HepG2 (cell line): ENCODE data around the gene CALD1. TPM values are rescaled to one million over a fixed set of nuclear protein-coding genes. Genes with fewer than 3 reads are reported as not detected.

Experiments
- BORCS8-MEF2B ChIP-seq: sonication (generic); formaldehyde crosslinking; IDR thresholded peaks from 2 replicates; pipeline ENCODE4 v1.8.0; 2022; ENCODE audit warnings: mild to moderate bottlenecking, missing genetic modification reagents
- CREB1 ChIP-seq, 2 experiments: fragments of 450-650 bp in 1 of 2; IDR thresholded peaks; 2 replicates each; pipeline ENCODE4 v1.6.1; 2016 to 2017; ENCODE audit warnings: control low read depth in 1 of 2, mild to moderate bottlenecking in 1 of 2, missing compliant biosample characterization in 1 of 2, missing genetic modification characterization in 1 of 2
- FOXP4 ChIP-seq: sonication (generic); formaldehyde crosslinking; IDR thresholded peaks from 2 replicates; pipeline ENCODE4 v1.4.0; 2020; ENCODE audit warnings: missing genetic modification reagents
- GABPA ChIP-seq, 2 experiments: IDR thresholded peaks; 2 replicates each; pipeline ENCODE4 v1.6.1; 2011 to 2016; ENCODE audit warnings: low read depth in 2 of 2, low read length in 1 of 2, missing biosample characterization in 1 of 2, missing genetic modification characterization in 1 of 2
- GATAD1 ChIP-seq: IDR thresholded peaks from 2 replicates; pipeline ENCODE4 v1.6.1; 2016; ENCODE audit warnings: missing genetic modification reagents, missing compliant biosample characterization
- HES4 ChIP-seq: sonication (generic); formaldehyde crosslinking; IDR thresholded peaks from 2 replicates; pipeline ENCODE4 v1.9.0; 2021; ENCODE audit warnings: mild to moderate bottlenecking, missing genetic modification reagents, borderline replicate concordance
- HNRNPK ChIP-seq: fragments of 200-400 bp; formaldehyde crosslinking; IDR thresholded peaks from 2 replicates; pipeline ENCODE4 v1.6.1; 2018; ENCODE audit warnings: low read length, low read depth, moderate library complexity, mild to moderate bottlenecking; ENCODE audit not compliant: poor library complexity, severe bottlenecking
- HOXA9 ChIP-seq: sonication (generic); formaldehyde crosslinking; IDR thresholded peaks from 2 replicates; pipeline ENCODE4 v1.8.1; 2022; ENCODE audit warnings: missing genetic modification reagents, mild to moderate bottlenecking, moderate library complexity, borderline replicate concordance
- KDM5B ChIP-seq: sonication (generic); formaldehyde crosslinking; IDR thresholded peaks from 2 replicates; pipeline ENCODE4 v1.4.0; 2020; ENCODE audit warnings: missing genetic modification reagents, mild to moderate bottlenecking, borderline replicate concordance
- NFYC ChIP-seq: IDR thresholded peaks from 2 replicates; pipeline ENCODE4 v1.6.1; 2016; ENCODE audit warnings: missing genetic modification reagents, missing compliant biosample characterization
- NONO ChIP-seq, 2 experiments: fragments of 450-650 bp in 1 of 2; sonication (generic) in 1 of 2; formaldehyde crosslinking in 1 of 2; IDR thresholded peaks in 1 of 2; conservative IDR thresholded peaks in 1 of 2; 2 replicates each; pipeline versions ENCODE4 v1.6.1 to v1.8.0; 2017 to 2022; ENCODE audit warnings: mild to moderate bottlenecking in 1 of 2, missing genetic modification reagents in 1 of 2, moderate library complexity in 1 of 2
- NR2F2 ChIP-seq: IDR thresholded peaks from 2 replicates; pipeline ENCODE4 v1.6.1; 2012; ENCODE audit warnings: low read depth, inconsistent platforms, borderline replicate concordance
- RNF219 ChIP-seq: sonication (generic); formaldehyde crosslinking; IDR thresholded peaks from 2 replicates; pipeline ENCODE4 v1.5.0; 2020; ENCODE audit warnings: mild to moderate bottlenecking, missing genetic modification reagents
- RXRA ChIP-seq: sonication (generic); formaldehyde crosslinking; IDR thresholded peaks from 2 replicates; pipeline ENCODE4 v1.5.1; 2020; ENCODE audit warnings: missing genetic modification reagents
- SIX4 ChIP-seq: sonication (generic); formaldehyde crosslinking; IDR thresholded peaks from 2 replicates; pipeline ENCODE4 v1.4.0; 2020; ENCODE audit warnings: missing genetic modification reagents
- SSRP1 ChIP-seq: IDR thresholded peaks from 2 replicates; pipeline ENCODE4 v1.6.1; 2016; ENCODE audit warnings: control low read depth
- TFDP1 ChIP-seq: IDR thresholded peaks from 2 replicates; pipeline ENCODE4 v1.6.1; 2016; ENCODE audit warnings: missing compliant biosample characterization, missing genetic modification reagents, borderline replicate concordance
- ZBTB8A ChIP-seq: sonication (generic); formaldehyde crosslinking; IDR thresholded peaks from 2 replicates; pipeline ENCODE4 v1.4.0; 2020; ENCODE audit warnings: mild to moderate bottlenecking, low read depth, missing genetic modification reagents, borderline replicate concordance
- ZFP82 ChIP-seq: sonication (generic); formaldehyde crosslinking; IDR thresholded peaks from 2 replicates; pipeline ENCODE4 v1.5.1; 2020; ENCODE audit warnings: mild to moderate bottlenecking, missing genetic modification reagents, borderline replicate concordance
- ZNF143 ChIP-seq: sonication (generic); formaldehyde crosslinking; IDR thresholded peaks from 2 replicates; pipeline ENCODE4 v1.4.0; 2020; ENCODE audit warnings: missing genetic modification reagents
- ZNF670 ChIP-seq: sonication (generic); formaldehyde crosslinking; IDR thresholded peaks from 2 replicates; pipeline ENCODE4 v1.8.0; 2022; ENCODE audit warnings: mild to moderate bottlenecking, missing genetic modification reagents, borderline replicate concordance
- polyA plus RNA-seq, 8 experiments: library from polyadenylated mRNA; depleted of rRNA in 3 of 8; stranded (reverse) in 7 of 8; unstranded in 1 of 8; fragments of >200 nt; fragmentation: Illumina TruSeq in 4 of 8; extraction: Trizol in 4 of 8; gene quantifications; 2 replicates each; pipeline versions ENCODE4 v1.2.1 to v1.2.3, GENCODE V29; 2011 to 2016; ENCODE audit warnings: low read depth in 4 of 8, missing spikeins in 1 of 8, mixed read lengths in 1 of 8; ENCODE audit not compliant: insufficient read depth in 1 of 8
- total RNA-seq, 5 experiments: library from RNA; depleted of rRNA; stranded (reverse); fragments of >200 nt; fragmentation: Illumina TruSeq; extraction: Trizol; gene quantifications; 2 replicates each; pipeline ENCODE4 v1.2.3, GENCODE V29; 2016; ENCODE audit warnings: low read depth in 1 of 5
- TF ChIP-seq, protein P1 (sequence below): sonication (generic); formaldehyde crosslinking; conservative IDR thresholded peaks from 2 replicates; pipeline ENCODE4 v1.8.0; 2022; ENCODE audit warnings: low read depth, missing genetic modification reagents

The CALD1 gene
- total and polyA plus RNA-seq, 2 of the 13 experiments (the other 11 are each of a cell fraction or from before 2014, with no cell fraction given) = 53.0 to 112 TPM

GRCh38 chr7:134995239-134996096, 216.0 kb downstream of the CALD1 start (continued):
- TF ChIP-seq FOXP4 = no peak
- TF ChIP-seq ZNF670 (CRISPR knock-in tag) = no peak
- no peak for TF ChIP-seq NONO (IDR thresholded peaks at IDR 0.05)
- no peak for TF ChIP-seq NONO (CRISPR knock-in tag; conservative IDR thresholded peaks at IDR 0.05)
- TF ChIP-seq ZNF143 (CRISPR knock-in tag) = peak; percentile 69
- TF ChIP-seq NFYC (CRISPR knock-in tag) = no peak
- TF ChIP-seq SIX4 (CRISPR knock-in tag) = no peak
- TF ChIP-seq CREB1 (IDR thresholded peaks at IDR 0.05) = no peak
- TF ChIP-seq CREB1 (CRISPR knock-in tag; IDR thresholded peaks at IDR 0.05) = peak; percentile 24
- TF ChIP-seq BORCS8-MEF2B = no peak
- TF ChIP-seq RXRA (CRISPR knock-in tag) = no peak
- TF ChIP-seq RNF219 (CRISPR knock-in tag) = no peak
- TF ChIP-seq SSRP1 (CRISPR knock-in tag) = no peak
- TF ChIP-seq GABPA (IDR thresholded peaks at IDR 0.05; ENCODE audit: low read depth, low read length) = no peak
- 0 out of 2 replicates have a peak, but pooled peaks have one; percentile 10 for TF ChIP-seq GABPA (CRISPR knock-in tag; IDR thresholded peaks at IDR 0.05; ENCODE audit: low read depth)
- TF ChIP-seq, protein P1, sequence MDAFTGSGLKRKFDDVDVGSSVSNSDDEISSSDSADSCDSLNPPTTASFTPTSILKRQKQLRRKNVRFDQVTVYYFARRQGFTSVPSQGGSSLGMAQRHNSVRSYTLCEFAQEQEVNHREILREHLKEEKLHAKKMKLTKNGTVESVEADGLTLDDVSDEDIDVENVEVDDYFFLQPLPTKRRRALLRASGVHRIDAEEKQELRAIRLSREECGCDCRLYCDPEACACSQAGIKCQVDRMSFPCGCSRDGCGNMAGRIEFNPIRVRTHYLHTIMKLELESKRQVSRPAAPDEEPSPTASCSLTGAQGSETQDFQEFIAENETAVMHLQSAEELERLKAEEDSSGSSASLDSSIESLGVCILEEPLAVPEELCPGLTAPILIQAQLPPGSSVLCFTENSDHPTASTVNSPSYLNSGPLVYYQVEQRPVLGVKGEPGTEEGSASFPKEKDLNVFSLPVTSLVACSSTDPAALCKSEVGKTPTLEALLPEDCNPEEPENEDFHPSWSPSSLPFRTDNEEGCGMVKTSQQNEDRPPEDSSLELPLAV (CRISPR knock-in tag) = no peak
- TF ChIP-seq ZBTB8A = no peak
- no peak for TF ChIP-seq GATAD1 (CRISPR knock-in tag)
- no peak for TF ChIP-seq HES4
- TF ChIP-seq HNRNPK = no peak
- TF ChIP-seq HOXA9 (CRISPR knock-in tag) = no peak
- no peak for TF ChIP-seq ZFP82 (CRISPR knock-in tag)
- no peak for TF ChIP-seq TFDP1
- no peak for TF ChIP-seq NR2F2
- no peak for TF ChIP-seq KDM5B (CRISPR knock-in tag)
